Caki2 (cell line): ENCODE data around the gene CNTNAP2. TPM values are rescaled to one million over a fixed set of nuclear protein-coding genes. Genes with fewer than 3 reads are reported as not detected.

ENCODE experiments used
- DNase-seq: peaks from one replicate; pipeline ENCODE4 v3.0.0-alpha.2; 2015; ENCODE audit warnings: low read depth
- in situ Hi-C: cut with HindIII; loops from 2 replicates; pipeline ENCODE4 v1.10.0; 2016; ENCODE audit warnings: low sequenced_read_pairs, low pct_unique_long_range_greater_than_20kb, mixed read lengths
- total RNA-seq: library from RNA; depleted of rRNA; stranded (reverse); fragments of >200 nt; shearing (Covaris generic); gene quantifications from 2 replicates; pipeline ENCODE4 v1.2.3, GENCODE V29; 2014; ENCODE audit warnings: low replicate concordance

Gene CNTNAP2
- total RNA-seq, 1 experiment from 2014 or later: not detected

DNA sequence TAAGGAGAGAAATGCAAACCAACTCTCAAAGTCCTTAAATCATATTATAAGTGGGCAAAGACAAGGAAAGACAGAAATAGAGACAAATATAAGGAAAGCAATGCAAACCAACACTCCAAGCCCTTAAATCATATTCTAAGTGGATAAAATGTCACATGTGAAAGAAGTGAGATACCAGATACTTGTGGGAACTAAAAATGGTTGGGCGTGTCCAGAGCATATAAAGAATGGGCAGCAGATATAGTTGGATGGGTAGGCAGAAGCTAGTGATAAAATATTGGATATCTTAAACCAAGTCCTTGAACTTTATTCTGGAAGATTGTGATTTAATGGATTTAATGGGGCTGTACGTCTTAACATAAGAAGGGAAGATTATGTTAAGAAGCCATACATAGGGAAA lies 1408.7 kb downstream of the CNTNAP2 start:
- no peak for DNase-seq
- in situ Hi-C loops: no loop called here

DNA sequence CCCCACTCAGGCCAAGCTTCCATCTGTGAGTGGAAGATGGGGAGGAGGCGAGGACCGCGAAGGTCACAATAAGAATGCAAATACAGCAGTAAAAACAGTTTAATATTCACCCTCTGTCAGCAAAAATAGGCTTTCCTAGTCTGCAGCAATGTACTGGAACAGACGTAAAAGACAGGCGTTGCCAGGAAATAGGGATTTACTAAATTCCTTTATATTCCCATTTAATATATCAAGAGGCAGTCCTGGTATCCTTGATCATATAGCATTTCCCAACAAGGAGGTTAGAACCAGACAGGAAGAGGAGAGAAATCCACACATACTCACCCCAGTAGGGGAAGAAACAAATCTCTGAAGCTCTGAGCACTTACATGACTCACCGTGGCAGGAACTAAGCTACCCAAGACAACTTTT lies 1419.1 kb downstream of the CNTNAP2 start:
- in situ Hi-C loops: no loop called here
- DNase-seq: no peak

DNA sequence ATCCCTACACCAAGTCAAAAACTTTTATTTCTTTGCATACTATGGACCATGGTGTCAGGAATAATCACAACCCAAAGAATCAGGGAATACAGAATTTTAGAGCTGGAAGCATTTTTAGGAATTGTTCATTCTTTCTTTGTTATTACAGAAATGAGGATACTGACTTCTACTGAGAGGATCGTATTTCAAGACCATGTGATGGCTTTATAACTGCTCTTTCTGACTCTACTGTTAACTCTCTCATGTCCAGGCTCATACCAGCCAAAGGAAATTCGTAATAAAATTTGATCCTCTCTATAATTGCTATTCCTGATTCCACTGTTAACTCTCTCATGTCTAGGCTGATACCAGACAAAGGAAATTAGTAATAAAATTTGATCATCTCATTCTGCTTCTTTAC lies 1423.1 kb downstream of the CNTNAP2 start:
- in situ Hi-C loops: no loop called here
- no peak for DNase-seq

DNA sequence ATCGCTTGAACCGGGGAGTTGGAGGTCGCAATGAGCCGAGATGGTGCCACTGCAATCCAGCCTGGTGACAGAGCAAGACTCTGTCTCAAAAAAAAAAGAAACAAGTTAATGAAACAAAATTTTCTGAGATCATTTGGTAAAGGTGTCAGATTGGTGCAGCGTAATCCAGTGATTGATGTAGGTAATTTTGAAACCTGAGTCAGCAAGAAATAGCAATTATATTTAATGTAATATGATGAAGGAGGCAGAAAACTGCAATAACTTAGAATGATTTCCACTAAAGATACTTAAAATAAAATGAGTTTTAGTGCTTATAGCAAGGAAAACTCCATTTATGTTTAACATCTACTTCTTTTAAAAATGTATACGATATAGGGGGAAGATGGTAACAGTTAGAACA lies 1424.1 kb downstream of the CNTNAP2 start:
- in situ Hi-C loops: no loop called here
- no peak for DNase-seq

DNA sequence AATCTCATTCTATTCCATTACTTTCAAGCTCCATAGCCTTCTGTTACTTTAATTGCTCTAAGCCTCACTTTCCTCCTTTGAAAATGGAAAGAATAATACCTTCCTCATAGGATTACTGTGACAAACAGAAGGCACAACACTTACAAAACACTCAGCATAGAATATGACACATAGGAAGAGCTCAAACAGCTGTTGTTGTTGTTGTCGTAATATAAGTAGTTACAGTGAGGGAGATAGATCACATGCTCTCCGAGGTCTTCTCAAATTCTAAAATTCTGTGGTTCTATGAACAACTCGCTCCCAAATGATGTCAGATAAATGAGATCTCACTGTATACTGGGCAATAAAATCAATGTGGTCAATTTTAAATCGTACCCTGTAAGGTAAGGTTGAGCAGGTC lies 1424.7 kb downstream of the CNTNAP2 start:
- in situ Hi-C loops: no loop called here
- no peak for DNase-seq

DNA sequence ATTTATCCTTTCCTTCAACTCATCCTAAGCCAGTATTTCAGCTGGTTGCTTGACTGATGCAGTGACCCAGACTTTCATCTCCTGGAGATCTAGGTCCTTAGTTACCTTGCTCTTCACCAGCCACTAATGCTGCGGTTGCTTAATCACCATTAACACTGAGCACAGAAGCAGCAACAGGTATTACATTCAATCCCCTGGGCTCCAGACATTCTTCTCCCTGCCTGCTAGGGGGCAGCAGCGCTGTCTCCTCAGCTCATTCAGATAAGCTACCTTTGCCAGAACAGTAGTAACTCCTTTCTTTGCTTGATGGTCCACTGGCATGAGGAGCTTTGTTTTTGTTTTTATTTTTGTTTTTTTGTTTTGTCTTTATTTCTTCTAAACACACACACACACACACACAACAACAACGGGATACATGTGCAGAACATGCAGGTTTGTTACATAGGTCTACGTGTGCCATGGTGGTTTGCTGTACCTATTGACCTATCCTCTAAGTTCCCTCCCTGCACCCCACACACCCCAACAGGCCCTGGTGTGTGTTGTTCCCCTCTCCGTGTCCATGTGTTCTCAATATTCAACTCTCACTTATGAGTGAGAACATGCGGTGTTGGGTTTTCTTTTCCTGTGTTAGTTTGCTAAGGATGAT lies 1430.8 kb downstream of the CNTNAP2 start:
- DNase-seq: peak; percentile 10
- in situ Hi-C loops: no loop called here

DNA sequence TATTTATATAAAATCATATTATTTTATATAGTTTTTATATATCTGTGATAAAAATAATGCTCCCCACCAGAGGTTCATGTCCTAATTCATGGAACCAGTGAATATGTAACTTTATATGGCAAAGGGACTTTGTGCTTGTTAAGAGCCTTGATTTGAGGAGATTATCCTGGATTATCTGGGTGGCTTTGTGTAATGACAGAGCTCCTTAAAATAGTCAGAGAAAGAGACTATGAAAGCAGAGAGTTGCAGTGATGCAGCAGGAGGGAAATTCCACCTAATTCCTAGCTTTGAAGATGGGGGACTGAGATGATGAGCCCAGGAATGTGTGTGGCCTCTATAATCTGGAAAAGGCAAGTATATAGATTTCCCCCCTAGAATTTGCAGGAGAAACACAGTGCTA lies 1439.7 kb downstream of the CNTNAP2 start:
- in situ Hi-C loops: no loop called here
- no peak for DNase-seq

DNA sequence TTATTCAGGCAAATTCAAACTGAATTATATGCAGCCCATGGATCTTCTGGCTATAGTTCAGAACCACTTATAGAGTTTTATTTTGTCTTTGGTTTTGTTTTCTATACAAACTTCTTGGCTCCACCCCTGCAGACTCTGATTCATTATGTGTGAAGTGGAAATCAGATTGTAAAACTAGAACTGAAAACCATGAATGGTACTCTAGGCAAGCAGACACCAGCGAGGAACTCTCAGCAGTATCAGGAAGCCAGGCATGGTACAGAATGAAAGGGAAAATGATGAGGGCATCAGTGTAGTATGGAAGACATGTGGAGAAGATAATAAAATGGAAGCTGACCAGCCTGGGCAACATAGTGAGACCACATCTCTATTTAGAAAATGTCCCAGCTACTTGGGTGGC lies 1447.1 kb downstream of the CNTNAP2 start:
- in situ Hi-C loops: loop anchor here (10.0 kb wide), 1 partner anchor 329 kb away; no protein-coding TSS in a partner anchor
- no peak for DNase-seq

DNA sequence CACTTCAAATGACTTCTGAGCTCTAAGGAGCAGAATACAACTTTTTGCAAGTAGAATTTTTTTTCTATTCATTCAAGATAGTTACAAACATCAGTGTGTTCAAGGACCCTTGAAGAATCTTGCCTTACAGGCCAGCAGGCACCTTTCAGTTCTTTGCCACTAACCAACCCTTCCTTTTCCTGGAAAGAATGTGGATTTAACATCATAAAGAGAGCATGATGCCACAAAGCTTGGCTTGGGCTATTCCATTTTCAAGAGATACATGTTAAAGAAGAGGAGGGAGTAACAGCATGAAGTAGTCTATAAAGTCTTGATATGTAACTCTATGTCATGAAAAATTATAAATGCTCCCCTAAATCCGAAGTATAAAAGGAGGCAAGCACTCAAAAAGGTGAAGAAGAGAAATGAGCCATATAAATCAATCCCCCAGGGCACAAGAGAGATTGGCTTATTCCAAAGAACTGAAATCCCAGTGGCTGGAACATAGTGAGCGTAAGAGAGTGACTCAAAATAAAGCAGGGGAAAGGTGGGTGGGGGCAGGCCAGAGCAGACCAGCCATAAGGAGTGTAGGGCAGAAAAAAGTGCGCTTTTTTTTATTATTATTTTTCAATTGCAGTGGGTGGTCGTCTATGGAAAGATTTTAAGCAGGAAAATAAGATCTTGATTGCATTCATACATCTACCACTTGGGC lies 1448.3 kb downstream of the CNTNAP2 start:
- no peak for DNase-seq
- in situ Hi-C loops: loop anchor here (10.0 kb wide), 1 partner anchor 330 kb away; no protein-coding TSS in a partner anchor

DNA sequence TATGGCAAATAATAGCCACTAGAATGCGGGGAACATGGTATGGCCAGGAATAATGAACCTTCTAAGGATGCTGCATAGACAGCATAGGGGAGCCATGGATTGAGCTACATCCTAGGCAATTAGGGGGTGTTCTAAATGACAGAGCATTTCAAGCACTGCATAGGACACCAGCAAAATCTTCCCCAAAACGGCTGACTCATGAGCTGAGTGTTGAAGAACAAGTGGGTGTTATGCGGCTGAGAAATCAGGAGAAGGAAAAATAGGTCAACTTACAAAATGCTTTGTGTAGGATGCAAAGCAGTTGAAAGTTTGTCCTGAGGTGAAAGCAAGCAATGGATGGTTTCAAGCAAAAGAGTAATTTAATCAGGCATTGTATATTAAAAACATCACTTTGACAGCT lies 1450.4 kb downstream of the CNTNAP2 start:
- DNase-seq: no peak
- in situ Hi-C loops: loop anchor here (10.0 kb wide), 1 partner anchor 332 kb away; no protein-coding TSS in a partner anchor

DNA sequence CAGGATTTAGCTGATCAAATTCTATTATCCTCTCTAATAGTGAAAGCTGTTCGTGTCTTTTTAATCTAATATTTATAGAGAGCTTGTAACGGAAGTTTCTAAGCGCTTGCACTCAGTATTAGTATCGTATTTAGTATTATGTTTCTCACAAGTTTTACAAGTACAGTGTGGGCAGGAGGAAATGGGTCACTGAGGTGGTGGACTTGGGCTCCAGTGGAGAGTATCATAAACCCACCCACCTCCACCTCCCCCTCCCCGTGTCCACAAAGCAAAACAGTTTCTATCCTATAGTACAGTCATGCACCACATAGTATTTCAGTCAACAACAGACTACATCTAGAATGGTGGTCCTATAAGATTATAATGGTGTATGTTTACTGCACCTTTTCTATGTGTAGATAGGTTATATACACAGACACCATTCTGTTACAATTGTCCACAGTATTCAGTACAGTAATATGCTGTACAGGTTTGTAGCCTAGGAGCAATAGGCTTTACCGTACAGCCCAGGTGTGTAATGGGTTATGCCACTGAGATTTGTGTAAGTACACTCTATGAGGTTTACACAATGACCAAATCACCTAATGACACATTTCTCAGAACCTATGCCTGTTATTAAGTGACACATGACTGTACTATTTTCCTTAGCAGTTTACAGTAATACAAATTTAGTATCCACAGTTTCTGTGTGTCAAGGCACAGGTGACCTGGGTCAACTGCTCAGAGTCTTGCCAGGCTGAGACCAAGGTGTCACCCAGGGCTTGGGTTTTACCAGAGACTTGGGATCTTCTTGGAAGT lies 1452.7 kb downstream of the CNTNAP2 start:
- in situ Hi-C loops: loop anchor here (10.0 kb wide), 1 partner anchor 335 kb away; no protein-coding TSS in a partner anchor
- DNase-seq: no peak

DNA sequence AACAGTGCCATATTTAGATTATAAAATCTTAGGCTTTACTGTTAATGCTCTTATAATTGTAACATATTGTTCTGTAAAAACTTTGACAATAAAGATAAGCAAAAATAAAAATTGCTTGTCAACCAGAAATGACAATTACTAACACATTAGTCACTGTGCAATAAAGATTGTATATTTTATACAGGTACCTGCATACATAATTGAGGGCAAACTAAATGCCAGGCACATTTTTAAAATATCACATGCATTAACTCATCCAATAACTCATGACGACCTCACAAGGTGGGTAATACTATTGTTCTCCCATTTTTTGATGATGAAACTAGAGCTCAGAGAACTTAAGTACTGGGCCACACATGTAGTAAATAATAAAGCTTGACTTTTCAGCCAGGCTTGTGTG lies 1453.8 kb downstream of the CNTNAP2 start:
- no peak for DNase-seq
- in situ Hi-C loops: no loop called here

DNA sequence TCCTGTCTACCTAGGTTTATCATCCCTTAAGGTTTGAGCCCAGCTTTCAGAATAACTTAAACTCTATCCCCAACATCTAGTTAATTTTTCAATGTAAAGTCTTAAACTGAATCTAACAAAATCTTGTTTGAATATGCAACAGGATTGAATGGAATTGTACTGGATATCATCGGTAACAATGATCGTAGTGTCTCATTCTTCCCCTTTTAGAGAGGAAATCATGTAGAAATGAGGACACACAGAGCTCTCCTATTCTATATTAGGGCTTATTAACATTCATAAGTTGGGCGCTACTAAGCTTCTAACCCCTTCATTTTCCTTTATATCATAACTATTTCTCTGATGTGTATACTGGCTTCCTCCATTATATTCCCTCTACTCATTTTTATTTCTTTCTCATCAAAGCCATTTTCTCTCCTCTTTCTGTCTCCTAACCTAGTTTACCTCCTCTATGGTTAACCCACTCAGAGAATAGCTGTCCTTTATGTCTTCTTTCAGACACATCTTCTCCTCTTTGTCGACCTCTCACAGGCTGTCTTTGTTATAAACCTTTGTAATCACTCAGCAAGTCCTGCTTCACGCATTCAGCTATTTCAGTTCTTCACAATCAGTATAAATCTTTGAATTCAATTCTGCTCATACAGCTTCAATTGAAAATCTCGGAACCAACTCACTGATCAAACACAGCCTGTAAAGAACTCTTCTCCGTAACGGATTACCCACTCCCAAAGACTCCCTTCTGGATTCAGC lies 1455.0 kb downstream of the CNTNAP2 start:
- DNase-seq: no peak
- in situ Hi-C loops: no loop called here

DNA sequence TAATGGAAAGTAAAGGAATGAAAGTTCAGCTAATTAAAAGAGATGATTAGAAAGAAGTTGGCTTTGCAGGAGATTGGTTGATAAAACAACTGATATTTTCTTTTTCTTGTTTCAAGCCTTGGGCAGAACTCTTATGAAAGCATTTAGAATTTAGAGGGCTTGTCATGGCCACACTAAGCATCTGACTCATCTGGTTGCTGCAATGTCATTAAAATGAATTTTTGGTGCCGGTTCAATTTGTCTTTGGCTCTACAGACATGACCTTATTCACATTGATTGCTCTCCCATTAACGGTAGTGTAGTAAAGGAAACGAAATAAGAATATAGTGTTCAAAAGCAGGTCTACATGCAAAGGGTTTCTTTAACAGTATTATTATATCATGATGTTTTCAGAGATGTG lies 1461.6 kb downstream of the CNTNAP2 start:
- in situ Hi-C loops: no loop called here
- no peak for DNase-seq

DNA sequence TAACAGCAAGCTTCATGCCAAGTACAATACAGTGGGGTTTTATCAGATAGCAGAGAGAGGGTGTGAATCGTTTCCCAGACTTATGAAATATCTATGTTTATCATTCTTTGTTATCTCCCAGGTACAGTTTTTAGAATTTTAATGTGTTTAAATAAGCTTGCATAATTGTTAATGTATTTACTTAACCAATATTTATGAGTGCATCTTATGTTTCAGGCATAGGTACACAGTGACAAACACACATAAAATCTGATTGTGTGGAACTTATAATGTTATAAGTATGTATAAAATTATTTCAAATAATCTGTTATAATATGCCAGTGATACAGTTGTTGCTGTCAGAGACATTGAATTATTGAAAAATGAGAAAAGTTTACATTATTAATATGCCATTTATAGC lies 1462.5 kb downstream of the CNTNAP2 start:
- in situ Hi-C loops: no loop called here
- no peak for DNase-seq

DNA sequence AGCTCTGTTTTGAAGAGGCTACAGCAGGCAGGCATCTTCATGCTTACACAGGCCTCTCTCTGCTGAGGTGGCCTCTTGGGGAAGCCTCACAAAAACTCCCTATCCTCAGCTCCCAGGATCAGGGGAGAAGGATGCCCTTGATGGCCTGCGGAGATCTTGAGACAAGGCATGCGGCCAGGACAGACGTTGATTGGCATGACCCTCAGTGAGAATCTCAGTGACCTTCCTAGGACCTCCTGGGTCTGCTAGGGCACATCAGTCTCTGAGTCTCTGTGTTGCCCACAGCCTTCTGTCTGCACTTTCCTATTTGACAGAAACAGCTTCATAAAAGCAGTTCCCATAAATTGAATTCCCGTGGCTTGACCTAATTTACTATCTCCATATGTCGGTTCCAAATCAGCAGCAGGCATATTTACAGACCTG lies 1468.2 kb downstream of the CNTNAP2 start:
- DNase-seq: no peak
- in situ Hi-C loops: no loop called here

DNA sequence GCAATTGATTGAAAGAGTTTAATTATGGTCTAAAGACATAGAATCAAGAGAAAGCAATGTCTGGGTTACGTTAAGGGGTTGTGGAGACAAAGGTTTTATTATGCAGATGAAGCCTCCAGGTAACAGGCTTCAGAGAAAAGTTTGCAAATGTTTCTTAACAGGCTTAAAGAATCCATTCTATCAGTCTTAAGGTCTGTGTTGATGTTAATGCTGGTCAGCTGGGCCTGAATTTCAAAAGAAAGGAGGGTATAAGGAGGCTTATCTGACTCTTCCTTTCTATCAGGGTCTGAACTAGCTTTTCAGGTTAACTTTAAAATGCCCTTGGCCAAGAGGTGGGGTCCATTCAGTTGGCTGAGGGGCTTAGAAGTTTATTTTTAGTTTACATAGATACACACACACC lies 1469.5 kb downstream of the CNTNAP2 start:
- DNase-seq: no peak
- in situ Hi-C loops: no loop called here

DNA sequence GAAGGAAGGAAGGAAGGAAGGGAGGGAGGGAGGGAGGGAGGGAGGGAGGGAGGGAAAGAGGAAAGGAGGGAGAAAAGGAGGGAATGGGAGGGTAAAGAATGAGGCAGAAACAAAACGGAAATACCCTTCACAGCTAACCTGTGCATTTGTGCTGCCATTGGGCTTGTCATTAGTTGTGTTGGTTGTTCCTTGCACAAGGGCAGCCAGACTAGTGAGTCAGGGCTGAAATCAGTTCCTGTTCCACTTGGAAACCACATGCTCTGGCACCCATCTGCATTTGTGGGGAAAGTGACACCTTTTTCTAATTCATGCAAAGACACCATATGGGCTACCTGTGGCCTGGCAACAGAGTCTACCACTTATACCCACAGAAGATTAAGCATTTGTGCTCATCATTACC lies 1469.9 kb downstream of the CNTNAP2 start:
- in situ Hi-C loops: no loop called here
- no peak for DNase-seq
